C4-2B (cell line): Measurements from ENCODE around the gene IFNK.

Experiments used
- ZFX ChIP-seq: fragments of 450-650 bp; IDR thresholded peaks from 2 replicates; pipeline ENCODE4 v1.6.1; 2017
- TF ChIP-seq, protein P1 (sequence below): fragments of 450-650 bp; conservative IDR thresholded peaks from 2 replicates; pipeline ENCODE4 v1.5.1; 2017; ENCODE audit warnings: mild to moderate bottlenecking

DNA sequence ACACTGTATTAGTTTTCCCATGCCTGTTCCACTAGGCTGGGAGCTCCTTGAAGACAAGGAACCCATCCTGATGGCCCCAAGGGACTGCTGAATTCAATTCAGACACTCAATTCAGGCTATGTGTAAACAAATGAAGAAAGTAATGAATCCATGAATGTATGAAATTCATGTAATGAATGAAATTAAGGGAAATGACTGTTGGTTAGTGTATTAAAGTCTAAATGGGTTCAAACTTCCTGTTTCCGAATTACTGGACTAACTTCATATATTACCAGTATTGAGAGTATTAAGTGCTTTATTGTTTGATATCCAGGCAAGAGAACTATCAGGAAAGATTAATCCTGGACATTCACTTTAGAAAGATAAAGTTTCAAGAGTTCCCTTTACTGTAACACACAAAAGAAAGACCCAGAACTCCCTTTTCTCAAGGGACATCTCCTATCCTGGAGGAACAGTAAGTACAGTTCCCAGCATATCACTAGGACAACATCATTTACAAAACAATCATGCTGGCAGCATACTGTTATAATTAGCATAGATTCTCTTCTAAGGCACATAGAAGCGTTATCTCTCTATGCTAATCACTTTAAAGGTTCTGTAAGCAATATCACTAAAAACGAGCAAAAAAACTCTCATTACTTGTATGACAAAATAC, 28.5 kb upstream of the IFNK start:
- TF ChIP-seq, protein P1, sequence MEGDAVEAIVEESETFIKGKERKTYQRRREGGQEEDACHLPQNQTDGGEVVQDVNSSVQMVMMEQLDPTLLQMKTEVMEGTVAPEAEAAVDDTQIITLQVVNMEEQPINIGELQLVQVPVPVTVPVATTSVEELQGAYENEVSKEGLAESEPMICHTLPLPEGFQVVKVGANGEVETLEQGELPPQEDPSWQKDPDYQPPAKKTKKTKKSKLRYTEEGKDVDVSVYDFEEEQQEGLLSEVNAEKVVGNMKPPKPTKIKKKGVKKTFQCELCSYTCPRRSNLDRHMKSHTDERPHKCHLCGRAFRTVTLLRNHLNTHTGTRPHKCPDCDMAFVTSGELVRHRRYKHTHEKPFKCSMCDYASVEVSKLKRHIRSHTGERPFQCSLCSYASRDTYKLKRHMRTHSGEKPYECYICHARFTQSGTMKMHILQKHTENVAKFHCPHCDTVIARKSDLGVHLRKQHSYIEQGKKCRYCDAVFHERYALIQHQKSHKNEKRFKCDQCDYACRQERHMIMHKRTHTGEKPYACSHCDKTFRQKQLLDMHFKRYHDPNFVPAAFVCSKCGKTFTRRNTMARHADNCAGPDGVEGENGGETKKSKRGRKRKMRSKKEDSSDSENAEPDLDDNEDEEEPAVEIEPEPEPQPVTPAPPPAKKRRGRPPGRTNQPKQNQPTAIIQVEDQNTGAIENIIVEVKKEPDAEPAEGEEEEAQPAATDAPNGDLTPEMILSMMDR, result no peak
- TF ChIP-seq ZFX, result no peak
